Renal cortex interstitium (tissue), 15 donors: ENCODE measurements around the gene MAP6D1. TPM values are rescaled to one million over a fixed set of nuclear protein-coding genes. Genes with fewer than 3 reads are reported as not detected.

Experiments used
- DNase-seq, 11 donors: peaks; one replicate each; pipeline ENCODE4 v3.0.0-alpha.2; 2013; ENCODE audit warnings: low read depth in 9 of 11, low spot score in 4 of 11; ENCODE audit errors: extremely low read depth in 1 of 11
- long read RNA-seq, 16 experiments: transcript quantifications; one replicate each; lab custom pipeline, GENCODE V29; 2026
- polyA plus RNA-seq, 3 donors: library from polyadenylated mRNA; unstranded; fragments of 120-200 nt; gene quantifications; one replicate each; pipeline ENCODE4 v1.2.1, GENCODE V29; 2013; ENCODE audit not compliant: insufficient read length in 3 of 3

Gene MAP6D1
- 1 to 10 TPM in 2 of 3 donors, under 1 TPM in 1; 0.86 to 1.9 (median 1.3) TPM for polyA plus RNA-seq
- long read RNA-seq, donor 1, partial matches to known transcripts = 0 of 2 reads
- long read RNA-seq, donor 1, other reads (novel, unspliced or antisense) = 0 of 2 reads
- long read RNA-seq, donor 2, partial matches to known transcripts = 0 of 1 reads
- long read RNA-seq, donor 2, other reads (novel, unspliced or antisense) = 0 of 1 reads
- long read RNA-seq, donor 3 = 0 reads
- long read RNA-seq, donor 4 = 0 reads
- long read RNA-seq, donor 5 = 0 reads
- long read RNA-seq, donor 6 = 0 reads
- long read RNA-seq, donor 7 = 0 reads
- long read RNA-seq, donor 8 = 0 reads
- long read RNA-seq, donor 9 = 0 reads
- long read RNA-seq, donor 10 = 0 reads
- long read RNA-seq, donor 11 = 0 reads
- long read RNA-seq, donor 12 = 0 reads
- long read RNA-seq, donor 13, partial matches to known transcripts = 0 of 1 reads
- long read RNA-seq, donor 13, other reads (novel, unspliced or antisense) = 0 of 1 reads
- long read RNA-seq, donor 14, partial matches to known transcripts = 0 of 1 reads
- long read RNA-seq, donor 14, other reads (novel, unspliced or antisense) = 0 of 1 reads
- long read RNA-seq, donor 15 = 0 reads
- long read RNA-seq, donor 16, partial matches to known transcripts = 0 of 1 reads
- long read RNA-seq, donor 16, other reads (novel, unspliced or antisense) = 0 of 1 reads

DNA sequence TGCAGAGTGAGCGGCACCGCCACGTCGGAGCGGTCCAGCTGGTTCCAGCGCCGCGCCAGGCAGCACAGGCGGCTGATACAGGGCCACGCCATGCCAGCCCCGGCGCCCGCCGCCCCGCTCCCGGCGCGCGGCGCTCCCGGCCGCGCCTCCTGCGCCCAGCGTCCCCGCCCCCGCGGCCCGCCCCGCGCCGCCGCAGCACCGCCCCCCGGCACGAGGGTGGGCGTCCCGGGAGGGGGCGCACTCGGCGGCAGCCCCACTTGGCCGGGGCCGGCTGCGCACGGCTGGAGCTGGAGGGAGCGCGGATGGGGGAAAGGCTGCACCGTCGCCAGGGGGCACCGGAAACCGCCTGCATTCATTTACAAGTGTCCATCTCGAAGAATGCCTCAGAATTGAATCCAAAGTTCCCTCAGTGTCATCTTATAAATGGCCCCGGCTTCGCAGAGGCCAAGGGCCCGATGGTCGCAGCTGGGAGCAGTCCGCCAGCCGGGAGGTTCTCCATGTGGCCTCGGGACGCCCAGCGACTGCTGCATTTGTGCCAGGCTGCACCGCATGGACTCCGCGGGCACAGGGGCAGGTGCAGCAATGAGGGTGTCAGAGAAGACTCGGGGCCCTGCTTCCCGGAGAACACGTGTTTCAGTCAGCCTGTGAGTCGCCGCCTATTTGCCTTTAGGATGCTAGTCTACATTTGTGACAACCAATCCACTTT lies at the start of gene MAP6D1:
TSS of gene MAP6D1 (minus strand) at position 122 of the 706 bp plus-strand sequence. CDS start at position 92, 30 bp downstream.
- peak in 9 of 11 donors; percentile 15 to 52 (median 47) for DNase-seq

GRCh38 chr3:183873914-183874313 lies 48.5 kb upstream of the MAP6D1 start:
- no peak for DNase-seq

GRCh38 chr3:183871541-183871940 lies 46.2 kb upstream of the MAP6D1 start:
- no peak for DNase-seq

DNA sequence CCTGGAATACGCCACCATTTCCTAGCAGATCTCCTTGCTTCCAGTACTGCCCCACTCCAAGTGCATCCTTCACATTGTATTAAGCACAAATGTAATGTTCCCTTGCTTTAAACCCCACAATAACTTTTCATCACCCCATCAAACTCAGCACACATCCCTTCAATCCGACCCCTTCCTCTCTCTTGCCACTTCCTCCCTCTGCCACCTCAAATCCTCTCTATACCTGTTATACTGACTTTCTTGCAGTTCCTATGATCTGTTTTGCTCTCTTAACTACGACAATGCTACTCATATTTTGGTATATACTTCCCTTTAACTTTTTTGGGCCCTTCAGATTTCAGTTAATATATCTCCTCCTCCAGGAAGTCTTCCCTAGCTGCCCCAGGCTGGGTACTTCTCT lies 45.2 kb upstream of the MAP6D1 start:
- DNase-seq = no peak

DNA sequence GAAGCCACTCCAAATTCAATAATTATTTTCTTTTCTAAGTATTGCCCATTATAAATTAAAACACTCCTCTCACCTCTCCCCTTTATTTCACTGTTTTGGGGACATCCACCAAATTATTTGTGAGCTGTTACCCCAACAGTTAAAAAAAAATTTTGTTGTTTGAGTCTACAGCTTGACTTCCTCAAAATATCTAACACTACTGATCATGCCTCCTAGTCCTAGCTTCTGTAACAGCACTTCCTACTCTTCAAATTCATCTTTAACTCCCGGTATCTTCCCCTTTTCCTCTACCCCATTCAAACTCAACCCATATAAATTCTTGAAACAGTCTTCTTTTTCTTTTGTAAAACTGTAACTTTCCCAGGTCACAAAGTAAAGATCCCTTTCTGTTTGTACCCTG lies 43.4 kb upstream of the MAP6D1 start:
- no peak for DNase-seq

- DNase-seq = no peak
These were observed 37.2 kb upstream of the MAP6D1 start for GRCh38 chr3:183862610-183863009.

DNA sequence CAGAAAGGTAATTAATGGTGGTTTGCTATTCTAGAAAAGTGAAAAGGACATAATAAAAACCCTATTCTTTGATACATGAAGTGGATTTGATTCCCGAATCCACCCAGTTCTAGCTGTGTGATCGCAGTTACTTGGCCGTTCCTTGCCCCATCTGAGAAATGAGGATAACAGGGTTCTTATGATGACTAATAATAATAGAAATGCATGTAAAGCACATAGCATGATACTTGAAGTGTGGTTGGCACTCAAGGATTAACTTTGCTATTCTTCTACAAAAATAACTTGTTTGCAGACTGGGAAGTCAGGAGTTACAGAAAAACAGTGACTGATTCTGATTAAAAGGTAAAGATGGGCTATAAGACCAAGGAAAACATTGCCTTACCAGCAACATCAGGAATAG lies 32.5 kb upstream of the MAP6D1 start:
- no peak for DNase-seq

GRCh38 chr3:183854318-183855035 lies 29.1 kb upstream of the MAP6D1 start:
- no peak for DNase-seq

DNA sequence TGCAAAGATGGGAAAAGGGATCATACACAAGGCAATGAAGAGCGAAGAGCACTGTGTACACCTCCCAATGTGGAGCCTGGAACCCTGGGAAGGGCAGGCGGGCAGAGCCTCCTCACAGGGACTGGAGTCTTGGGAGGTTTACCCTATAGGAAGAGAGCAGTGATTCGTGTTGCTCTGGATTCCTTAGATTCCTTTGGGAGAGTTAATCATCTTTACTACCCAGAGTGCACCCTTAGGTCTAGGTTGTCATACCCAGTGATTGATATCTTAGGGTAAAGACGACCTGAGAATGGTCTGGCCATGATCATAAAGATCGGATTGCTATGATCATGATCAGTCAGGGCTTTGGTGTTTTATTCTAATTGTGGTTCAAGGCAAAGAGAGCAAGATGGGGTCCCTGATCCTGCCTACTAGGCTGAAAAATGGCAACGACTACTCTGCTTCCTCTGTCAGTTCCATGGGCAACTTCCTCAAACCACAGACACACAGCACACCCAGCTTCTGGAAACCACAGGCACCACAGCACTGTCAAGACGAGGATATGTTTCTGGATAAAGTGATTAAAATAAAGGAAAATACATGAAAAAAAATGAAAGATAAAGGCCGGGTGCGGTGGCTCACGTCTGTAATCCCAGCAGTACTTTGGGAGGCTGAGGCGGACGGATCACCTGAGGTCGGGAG lies 20.4 kb upstream of the MAP6D1 start:
- no peak for DNase-seq

GRCh38 chr3:183845090-183845489 lies 19.7 kb upstream of the MAP6D1 start:
- DNase-seq = no peak

GRCh38 chr3:183844606-183845005 lies 19.2 kb upstream of the MAP6D1 start:
- no peak for DNase-seq

GRCh38 chr3:183839751-183840150 lies 14.4 kb upstream of the MAP6D1 start:
- DNase-seq = no peak

DNA sequence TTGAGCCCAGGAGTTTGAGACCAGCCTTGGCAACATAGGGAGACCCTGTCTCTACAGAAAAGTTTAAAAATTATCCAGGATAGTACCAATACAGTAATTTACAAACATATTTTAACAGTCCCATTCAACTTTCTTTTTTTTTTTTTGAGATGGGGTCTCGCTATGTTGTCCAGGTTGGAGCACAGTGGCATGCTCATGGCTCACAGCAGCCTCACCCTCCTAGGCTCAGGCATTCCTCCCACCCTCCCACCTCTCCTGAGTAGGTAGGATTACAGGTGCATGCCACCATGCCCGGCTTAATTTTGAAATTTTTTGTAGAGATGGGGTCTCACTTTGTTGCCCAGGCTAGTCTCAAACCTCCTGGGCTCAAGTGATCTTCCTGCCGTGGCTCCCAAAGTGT lies 12.5 kb upstream of the MAP6D1 start:
- no peak for DNase-seq

DNA sequence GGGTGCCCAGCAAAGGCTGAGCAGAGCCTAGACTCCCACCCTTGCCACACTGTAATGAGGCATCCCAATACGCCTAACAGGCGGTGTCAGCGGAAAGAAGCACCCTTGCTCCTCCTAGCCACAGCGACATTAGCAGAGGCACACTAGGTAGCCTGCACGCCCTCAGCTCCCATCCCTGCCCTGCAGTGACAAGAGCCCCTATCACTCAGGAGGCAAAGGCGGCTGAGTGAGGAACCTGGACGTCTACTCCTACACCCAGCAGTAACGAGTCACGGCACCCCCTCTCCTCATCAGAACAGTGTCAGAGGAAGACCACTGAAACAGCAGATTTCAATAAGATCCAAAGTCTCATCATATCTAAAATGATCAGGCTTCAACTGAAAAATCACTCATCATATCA lies 12.0 kb upstream of the MAP6D1 start:
- no peak for DNase-seq

- DNase-seq = no peak
These were observed 8.1 kb upstream of the MAP6D1 start for GRCh38 chr3:183833516-183833915.

GRCh38 chr3:183830187-183830586 lies 4.8 kb upstream of the MAP6D1 start:
- no peak for DNase-seq

- DNase-seq = no peak
These were observed 4.1 kb upstream of the MAP6D1 start for GRCh38 chr3:183829466-183829865.

- no peak for DNase-seq
These were observed 3.1 kb upstream of the MAP6D1 start for GRCh38 chr3:183828538-183828870.
